ENCODE results near the gene DMRT3. TPM values are rescaled to one million over a fixed set of nuclear protein-coding genes. Genes with fewer than 3 reads are reported as not detected.
A peak's percentile ranks its signal among the peaks of the same experiment; 100 is the strongest.

The DMRT3 gene, protein sequence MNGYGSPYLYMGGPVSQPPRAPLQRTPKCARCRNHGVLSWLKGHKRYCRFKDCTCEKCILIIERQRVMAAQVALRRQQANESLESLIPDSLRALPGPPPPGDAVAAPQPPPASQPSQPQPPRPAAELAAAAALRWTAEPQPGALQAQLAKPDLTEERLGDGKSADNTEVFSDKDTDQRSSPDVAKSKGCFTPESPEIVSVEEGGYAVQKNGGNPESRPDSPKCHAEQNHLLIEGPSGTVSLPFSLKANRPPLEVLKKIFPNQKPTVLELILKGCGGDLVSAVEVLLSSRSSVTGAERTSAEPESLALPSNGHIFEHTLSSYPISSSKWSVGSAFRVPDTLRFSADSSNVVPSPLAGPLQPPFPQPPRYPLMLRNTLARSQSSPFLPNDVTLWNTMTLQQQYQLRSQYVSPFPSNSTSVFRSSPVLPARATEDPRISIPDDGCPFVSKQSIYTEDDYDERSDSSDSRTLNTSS
- total RNA-seq, result not detected

DNA sequence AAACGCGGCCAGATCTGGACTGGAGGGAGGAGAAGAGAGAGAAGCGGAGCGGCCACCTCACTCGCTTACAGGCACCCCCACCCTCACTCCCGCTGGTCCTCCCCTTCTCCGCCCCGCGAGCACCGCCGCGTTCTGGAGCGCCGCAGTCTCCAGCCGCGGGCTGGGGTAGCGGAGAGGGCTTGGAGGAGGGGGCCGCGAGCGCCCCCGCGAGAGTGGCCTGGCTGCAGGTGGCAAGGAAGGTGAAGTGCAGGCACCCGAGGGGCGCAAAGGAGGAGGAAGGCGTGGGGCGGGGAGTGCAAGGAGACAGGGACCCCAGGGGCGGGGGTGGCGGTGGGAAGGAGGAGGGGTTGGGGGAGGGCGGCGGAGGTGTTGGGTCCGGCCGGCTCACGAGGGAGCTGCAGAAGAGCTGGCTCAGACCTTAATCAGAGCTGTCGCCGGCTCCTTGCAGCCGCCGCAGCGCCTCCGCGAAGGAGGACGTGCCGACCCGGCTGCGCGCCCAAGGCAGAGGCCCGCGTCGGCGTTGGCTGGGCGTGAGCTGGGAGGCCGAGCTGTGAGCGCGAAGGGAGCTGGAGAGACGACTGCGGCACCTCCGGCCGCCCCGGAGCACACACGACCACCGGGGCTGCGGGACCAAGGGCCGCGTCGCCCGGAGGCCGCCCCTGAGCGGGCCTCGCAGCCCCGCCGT is at the start of gene DMRT3:
Gene DMRT3, plus strand, starts transcription at position 398 of the 685 bp plus-strand sequence. CDS start 347 bp downstream, outside the sequence.
- ATAC-seq, result peak; percentile 32

DNA sequence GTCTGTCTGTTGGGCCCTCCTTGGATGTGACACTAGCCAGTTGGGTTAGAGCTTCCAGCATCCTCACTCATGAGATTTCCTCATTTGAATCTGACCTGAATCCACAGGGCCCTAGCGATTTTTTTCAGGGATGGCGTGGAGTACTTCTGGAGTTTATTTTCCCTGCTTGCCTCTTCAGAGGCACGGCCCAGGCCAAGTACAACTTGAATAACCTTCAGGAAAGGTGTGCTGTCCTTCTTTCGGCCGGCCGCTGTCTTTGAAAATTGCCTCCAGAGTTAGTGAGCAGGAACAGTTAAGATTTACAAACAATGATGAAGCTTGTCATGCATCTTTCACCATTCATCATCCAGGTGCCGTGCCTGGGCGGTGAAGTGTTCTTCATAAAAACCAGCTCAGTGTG is 49.5 kb upstream of the DMRT3 start:
- ATAC-seq, result no peak

DNA sequence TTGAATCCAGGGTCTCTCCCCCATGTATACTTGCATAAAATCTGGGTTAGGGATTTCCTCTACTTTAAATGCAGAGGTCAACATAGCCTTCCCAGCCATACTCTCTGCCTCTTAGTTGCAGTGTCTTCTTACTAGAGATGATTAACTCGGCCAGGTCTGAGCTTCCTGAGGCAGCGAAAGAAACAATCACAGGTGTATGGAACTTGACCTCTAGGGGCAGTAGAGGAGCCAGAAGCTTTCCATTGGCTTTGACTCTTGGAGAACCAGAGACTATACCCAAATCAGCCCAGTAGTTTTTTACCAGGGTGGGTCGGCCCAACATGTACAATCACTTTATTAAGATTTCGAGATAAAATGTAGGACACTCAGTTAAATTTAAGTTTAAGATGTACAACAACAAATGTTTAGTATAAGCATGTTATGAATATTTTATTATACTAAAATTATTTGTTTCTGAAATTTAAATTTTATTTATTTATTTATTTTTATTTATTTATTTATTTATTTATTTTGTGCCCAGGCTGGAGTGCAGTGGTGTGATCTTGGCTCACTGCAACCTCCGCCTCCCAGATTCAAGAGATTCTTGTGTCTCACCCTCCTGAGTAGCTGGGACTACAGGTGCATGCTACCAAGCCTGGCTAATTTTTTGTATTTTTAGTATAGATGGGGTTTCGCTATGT is 48.0 kb upstream of the DMRT3 start:
- no peak for ATAC-seq

DNA sequence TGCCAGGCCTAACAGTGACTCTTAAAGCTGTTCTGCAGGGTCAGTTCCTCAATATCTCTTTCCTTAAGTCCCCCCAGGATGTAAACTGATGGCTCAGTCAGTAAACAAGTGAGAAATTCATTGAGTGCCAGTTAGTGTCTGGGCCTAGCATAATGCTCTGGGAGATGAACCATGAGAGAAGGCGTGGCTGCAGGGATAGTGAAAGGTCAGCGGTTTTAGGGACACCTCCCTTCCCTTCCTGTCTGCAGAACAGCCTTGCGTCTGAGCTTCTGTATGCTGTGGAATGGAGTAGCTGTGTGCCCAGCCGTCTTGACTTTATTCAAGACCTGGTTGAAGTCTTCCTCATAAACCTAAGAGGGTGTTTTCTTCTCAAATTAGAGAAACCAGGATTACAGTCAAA is 46.7 kb upstream of the DMRT3 start:
- no peak for ATAC-seq

DNA sequence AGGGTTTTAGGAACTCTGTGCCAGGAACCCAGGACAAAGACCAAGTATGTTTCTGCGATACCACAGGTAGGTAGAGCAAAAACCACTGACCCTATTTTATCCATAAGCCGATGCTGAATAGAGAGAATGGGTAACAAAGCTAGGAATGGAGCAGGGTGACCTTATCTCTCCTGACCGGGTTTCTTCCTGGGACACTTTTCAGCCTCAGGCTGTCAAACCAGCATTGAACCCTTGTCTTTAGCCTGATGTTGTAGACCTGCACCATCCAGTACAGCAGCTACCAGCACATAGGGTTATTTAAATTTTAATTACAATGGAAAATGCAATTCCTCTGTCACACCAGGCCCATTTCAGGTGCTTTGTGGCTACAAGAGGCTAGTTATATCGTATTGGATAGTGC is 43.1 kb upstream of the DMRT3 start:
- ATAC-seq, result no peak

DNA sequence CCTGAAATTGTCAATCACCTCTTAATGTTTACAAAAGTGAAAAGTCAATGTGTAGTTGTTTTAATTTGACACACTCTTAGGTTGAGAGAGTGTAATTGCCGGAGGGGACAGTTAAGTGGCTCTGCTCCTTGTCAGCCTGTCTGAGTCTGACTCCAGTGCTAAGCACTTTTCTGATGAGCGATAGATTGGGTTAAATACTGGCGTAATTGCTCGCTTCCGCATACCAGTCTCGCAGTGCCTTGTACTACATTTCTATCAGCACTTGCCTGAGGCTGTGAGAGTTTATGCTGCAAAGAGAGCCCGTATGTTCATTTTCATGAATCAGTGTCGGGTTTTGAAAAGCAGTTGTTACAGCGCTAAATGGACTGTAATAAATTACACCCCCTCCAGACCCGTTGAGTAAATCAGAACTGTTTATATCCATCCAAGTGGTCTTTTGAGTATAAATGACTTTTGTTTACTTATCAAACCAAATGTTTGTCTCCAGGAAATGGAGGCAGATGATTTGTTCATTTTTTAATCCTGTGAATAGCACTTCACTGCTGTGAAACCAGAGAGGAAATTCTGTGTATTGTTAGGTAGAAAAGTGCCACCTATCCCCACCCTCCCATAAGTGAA is 41.0 kb upstream of the DMRT3 start:
- ATAC-seq, result no peak

DNA sequence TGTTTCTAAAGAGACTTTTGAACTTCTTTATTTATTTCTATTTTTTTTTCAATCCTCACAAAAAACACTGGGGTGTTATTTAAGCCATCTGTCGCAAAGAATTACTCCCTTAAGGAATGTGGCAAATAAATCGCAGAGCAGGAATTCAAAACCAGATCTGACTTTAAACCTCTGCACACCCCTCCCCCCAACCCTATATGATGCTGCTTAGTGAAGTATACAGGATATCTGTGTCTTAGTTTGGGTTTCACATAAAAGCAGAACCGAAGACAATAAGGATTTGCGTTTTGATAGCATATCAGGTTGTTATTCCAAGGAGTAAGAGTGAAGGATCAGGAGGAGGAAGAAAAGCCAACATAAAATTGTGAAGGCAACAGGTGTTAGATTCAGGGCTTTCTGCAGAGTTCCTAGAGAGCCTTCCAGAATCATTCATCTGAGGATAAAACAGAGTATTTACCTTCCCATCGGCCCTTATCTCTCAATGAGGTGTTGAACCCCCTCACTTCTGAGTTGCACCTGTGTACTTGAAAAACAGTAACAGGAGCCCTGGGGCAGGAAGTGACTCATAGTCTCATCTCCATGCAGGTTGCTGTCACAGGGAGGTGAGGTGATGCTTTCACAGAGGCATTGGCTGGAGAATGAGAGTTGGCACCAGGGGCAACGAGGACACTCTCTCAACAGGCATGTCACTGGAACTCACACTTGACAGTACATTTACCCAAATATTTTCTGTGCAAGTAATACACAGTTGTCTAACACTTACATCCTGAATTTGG is 33.5 kb upstream of the DMRT3 start:
- ATAC-seq, result no peak

DNA sequence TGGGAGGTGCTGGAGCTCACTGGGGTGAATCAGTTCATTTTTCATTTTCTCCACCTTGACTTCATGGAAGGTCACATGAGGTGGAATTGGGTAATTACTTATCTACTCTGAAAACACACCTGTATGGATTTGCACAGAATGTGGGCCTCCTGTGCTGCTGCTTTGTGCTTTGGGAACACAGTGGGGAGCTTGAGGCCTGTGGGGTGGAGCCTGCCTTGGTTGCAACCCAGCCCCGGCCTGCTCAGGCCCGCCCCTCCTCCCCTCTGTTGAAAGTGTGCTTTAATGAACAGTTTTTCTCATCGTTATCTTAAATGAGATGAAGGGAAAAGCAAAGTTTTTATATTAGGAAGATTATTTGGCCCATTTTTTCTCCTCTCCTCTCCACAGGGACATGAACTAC is 28.5 kb upstream of the DMRT3 start:
- no peak for ATAC-seq

DNA sequence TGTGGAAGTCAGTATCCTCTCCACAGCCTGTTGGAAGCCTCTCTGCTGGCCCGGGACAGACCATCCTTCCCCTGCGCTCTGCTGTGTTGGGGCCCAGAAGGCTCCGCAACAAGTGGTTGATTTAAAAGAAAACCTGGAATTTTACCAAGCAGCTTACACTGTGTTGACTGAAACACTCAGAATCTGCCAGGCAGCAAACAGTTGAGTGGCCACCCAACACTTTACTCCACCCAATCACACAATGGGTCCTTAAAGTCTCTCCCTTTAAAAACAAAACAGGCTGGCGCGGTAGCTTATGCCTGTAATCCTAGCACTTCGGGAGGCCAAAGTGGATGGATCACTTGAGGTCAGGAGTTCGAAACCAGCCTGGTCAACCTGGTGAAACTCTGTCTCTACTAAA is 28.0 kb upstream of the DMRT3 start:
- ATAC-seq, result no peak

DNA sequence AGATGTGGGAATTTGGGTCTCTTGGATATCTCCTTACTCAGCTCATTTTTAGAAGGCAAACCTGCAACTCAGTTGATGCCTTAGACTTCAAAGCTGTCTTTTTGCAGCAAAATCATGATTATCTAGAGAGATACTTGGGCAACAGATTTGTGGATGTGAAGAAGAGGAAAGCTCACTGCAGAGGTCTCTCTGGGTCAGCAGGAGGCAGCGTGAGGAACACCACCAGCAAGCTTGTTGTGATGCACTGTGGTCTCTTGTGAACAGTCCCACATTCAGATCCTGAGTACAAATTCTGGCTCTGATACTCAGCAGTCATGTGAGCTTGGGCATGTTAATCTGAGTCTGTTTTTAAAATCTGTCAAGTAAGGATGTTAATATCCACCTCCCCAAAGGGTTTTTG is 26.3 kb upstream of the DMRT3 start:
- no peak for ATAC-seq

DNA sequence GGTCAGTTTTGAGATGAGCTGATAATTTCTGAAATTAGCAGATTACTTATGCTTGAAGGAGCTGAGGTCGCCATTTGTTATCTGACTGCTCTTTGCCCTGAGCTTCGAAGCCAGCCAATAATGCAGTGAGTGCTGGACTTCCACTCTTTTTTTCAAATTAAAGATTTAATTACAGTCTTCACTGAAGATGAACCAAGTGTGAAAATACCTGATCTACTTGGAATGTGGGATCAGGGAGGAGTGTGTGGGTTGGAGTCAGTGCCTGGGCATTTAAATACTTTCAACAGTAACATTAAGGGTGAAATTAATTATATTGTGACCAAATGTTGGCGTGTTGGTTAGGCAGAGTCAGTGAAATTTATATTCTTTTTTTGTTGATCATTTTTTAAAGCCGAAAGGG is 23.9 kb upstream of the DMRT3 start:
- ATAC-seq, result no peak

DNA sequence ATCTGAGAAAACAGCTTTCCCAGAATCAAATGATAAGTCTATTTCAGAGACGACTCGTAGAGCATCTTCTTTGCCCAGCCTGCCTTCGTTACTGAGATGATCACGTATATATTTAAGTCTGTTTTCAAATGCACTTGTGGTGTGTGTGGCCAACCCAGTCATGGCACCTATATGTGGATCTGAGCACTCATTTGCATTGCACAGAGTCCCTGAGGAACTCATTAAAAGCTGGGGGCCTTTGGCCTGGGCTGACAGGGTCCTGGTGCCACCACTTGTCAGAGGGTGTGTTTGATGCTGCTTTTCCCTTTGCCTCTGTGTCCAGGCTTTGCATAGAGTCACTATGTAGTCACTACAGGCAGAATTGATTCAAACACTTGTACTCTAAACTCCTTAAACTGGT is 17.4 kb upstream of the DMRT3 start:
- no peak for ATAC-seq

DNA sequence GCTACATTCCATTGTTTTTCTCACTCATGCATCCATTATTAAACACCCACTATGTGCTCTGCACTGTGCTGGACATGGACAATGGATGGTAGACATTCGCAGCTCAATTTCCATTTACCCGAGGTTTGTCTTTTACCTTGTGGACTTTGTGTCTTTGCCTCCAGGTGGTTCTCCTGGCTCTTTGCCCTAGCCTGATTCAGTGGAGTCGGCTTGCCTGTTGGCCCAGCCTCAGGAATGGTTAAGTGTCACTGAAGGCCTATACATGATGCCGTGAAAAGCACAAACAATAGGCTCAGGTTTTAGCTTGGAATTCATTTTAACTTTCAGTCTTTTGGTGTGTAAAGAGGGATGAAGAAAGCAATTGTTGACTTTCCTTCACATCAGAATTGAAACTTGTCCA is 16.5 kb upstream of the DMRT3 start:
- no peak for ATAC-seq

DNA sequence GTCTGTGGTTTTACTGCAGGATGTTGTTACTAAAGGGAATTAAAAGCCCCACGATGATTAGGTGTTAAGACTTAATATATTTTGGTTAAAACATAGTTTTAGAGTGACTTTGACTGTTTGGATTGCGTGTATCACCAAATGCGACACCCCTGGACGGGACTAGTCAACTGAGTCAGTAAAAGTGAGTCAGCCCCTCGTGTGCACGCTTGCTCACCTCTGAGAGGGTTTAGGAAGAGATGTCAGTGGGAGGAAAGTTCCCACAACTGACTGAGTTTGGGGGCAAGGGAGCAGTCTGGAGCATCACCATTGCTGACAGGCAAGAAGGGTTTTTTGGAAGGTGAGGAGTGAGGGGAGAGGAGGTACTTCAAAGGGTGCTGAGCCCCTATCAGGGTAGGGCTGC is 14.4 kb upstream of the DMRT3 start:
- no peak for ATAC-seq

DNA sequence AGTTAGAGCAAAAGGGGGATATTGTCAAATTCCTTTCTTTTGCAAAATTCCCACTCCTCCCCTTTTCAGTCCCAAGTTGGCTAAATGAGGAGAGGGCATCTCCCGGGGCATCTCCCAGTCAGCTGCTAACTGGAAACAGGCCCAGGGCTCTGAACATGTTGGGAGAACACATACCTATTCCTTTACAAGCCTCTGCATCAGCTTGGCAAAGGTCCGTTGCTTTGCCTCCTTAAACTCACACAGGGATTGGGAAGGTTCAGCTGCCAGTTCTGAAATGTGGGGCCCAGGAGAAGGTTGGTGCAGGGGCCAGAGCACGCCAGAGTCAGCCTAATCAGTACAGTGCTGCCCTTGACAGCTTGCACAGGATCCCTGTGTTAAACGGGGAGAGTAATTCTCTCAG is 11.0 kb upstream of the DMRT3 start:
- no peak for ATAC-seq

DNA sequence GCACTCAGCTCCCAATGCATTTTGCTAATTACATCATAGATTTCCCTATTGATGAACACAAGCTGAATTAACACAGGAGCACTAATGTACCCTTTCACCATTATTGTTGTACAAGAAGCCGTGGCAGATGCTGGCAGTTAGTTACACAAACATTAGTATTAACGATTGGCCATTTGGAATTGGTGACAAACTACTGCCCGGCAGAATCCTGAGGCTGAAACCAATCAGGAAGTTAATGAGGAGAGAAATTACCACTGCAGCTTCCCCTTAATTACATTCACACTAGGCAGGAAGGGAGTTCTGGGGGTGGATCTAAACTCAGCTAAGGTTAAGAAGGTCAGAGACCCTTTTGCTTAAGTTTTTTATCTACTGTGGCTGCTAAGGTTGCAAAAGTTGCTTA is 9.6 kb upstream of the DMRT3 start:
- ATAC-seq, result no peak

DNA sequence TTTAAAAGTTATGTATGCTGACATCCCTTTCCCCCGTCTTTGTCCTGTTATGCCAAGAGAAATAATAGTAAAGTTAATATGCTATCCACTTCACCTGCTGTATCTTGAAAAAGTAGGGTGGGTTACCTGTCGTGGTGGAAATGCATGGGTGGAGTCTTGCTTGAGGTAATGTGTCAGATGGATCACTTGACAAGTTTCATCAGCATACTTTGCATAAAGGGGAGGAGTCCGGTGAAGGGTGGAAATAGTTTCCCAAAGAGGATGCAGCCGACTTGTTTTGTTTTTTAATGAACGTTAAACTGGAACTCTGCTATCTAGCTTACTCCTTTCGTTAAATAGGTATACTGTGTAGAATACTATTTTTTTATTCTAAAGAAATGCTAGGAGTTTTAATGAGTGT is 9.0 kb upstream of the DMRT3 start:
- ATAC-seq, result peak; percentile 58

DNA sequence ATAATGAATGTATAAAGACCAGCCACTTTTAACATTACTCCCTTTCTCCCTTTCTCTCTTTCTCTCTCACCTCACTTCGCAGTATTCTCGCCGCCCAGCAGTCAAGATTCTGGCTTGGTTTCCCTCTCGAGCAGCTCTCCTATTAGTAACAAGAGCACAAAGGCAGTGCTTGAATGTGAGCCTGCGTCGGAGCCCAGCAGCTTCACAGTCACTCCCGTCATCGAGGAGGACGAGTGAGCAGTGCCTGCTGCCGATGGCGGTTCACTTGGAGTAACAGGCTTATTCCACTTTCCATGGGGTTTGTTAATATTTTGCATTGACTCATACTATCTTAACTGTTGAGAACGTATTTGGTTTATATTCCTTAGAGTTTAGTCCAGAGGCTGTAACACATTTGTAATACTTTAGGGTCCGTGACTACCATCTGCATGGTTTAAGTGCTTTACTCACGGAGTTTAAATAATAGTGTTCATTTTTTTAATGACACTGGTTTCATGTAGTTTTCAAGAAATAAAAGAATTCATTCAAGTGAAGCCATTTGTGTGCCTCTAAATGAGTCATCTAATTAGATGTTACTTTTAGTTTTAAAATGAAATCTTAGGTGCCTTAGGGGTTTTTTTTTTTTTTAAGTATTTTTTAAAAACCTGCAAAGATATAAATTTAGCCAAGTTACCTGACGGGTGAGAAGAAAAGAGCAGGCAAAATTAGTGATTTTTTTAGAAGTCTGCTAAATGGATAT is 8.4 kb upstream of the DMRT3 start:
- peak; percentile 67 for ATAC-seq

DNA sequence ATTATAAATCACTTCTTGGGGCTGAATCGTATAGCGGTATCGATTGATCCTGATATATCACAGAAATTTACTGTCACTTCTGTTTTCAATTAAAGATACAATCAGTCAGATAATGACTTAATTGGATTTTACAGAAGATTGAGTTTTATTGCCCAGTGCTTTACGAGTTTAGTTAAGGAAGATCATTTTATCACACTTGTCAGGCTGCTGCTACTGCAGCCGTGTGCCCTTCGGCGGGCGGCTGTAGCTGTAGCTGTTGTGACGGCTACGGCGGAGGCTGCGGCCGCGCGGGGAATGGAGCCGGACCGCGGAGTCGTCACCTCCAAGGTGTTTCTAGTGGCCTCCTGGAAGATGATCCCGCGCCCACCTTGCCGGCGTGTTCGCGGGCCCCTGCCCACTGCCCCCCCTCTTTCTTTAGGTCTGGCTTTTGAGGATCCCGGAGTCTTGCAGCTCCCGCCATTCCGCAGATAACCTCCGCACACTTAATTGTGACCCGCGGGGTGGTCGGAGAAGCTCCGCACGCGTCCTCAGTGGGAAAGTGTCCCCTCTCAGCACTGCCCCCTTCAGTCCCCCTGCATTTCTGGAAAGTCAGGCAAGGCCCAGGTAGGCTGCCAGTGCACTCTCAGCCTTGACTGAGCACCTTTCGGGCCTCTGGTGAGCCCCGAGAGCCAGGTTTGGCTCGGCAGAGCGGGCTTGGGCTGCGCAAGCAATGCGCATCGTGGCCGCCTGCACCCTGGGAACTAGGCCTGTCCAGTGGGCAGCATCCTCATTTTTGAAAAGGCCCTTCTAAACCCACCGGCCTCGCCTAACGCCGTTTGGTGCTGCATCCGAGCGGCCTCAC is 6.9 kb upstream of the DMRT3 start:
- ATAC-seq, result no peak

DNA sequence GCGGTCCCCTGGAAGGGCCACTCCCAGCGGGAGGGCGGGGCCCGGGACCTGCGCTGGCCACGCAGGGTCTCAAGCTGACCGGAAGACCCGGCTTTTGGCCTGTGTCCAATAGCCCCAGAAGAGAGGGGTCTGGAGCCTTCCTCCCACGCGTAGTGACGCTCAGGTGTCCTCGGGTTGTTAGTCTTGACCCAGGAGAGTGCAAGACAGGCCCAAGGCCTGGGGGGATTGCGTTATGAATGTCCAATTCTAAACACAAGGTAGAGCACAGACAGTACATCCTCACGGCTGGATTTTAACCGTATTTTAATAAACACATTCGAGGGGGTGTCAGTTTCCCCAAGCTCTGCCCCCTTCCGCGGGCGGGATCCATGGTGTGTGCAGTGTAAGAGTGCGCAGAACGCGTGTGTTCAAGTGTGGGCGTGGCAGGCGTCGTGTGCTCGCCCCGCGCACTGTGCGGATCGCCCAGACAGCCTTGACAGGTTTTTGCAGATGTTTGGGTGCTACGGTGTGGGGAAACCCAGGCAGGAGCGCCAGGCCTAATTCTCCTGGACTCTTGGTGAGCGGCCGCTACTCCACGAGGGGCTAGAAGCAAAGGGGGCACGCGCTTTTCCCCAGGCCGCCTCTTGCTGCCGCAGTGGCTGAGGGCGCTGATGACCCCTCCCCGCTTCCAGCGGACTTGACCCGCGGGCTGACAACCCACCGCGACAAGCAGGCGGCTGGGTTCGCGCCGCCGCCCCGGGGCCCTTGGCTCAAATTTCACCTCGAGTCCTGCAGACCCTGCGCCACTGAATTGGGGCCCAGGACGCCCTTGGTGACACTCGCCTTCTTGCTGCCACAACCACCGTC is 6.1 kb upstream of the DMRT3 start:
- ATAC-seq, result no peak
